Naive thymus-derived CD8-positive, alpha-beta T cell (primary cell): Measurements from ENCODE around the gene DOCK8. TPM values are rescaled to one million over a fixed set of nuclear protein-coding genes. Genes with fewer than 3 reads are reported as not detected.

Experiments
- ATAC-seq, 2 donors: fragments of 150-1000 bp; cut with Tn5 transposase in 1 of 2; sonication (Bioruptor Pico), chemical (Tn5 transposase) in 1 of 2; 1 replicate in 1 of 2; 2 replicates in 1 of 2; pipeline ENCODE4 v1.10.0; 2021; ENCODE audit warnings: mild to moderate bottlenecking in 2 of 2, moderate library complexity in 2 of 2
- POLR2A ChIA-PET: fragments of 350-600 bp; sonication (Branson Sonifier 250); formaldehyde crosslinking; loops from one replicate; lab custom pipeline; 2021; ENCODE audit warnings: antibody characterized with exemption; lab: Charles Lee
- DNase-seq, 10 donors: peaks; one replicate each; pipeline versions ENCODE4 v3.0.0 to v3.0.0-alpha.2; 2020 to 2022
- H3K27ac Mint-ChIP-seq, 10 donors: one replicate each; pipeline ENCODE4 v1.8.0; 2020 to 2022; ENCODE audit warnings: mild to moderate bottlenecking in 10 of 10, mixed read lengths in 10 of 10, moderate library complexity in 4 of 10, inconsistent platforms in 1 of 10
- H3K27me3 Mint-ChIP-seq, 5 donors: one replicate each; pipeline ENCODE4 v1.8.0; 2021 to 2022; ENCODE audit warnings: mixed read lengths in 5 of 5
- H3K36me3 Mint-ChIP-seq, 3 donors: one replicate each; pipeline ENCODE4 v1.8.0; 2020 to 2022; ENCODE audit warnings: mixed read lengths in 3 of 3, mild to moderate bottlenecking in 2 of 3, inconsistent platforms in 1 of 3
- H3K4me1 Mint-ChIP-seq, 4 donors: one replicate each; pipeline ENCODE4 v1.8.0; 2021 to 2022; ENCODE audit warnings: mixed read lengths in 4 of 4
- H3K4me3 Mint-ChIP-seq, 10 donors: one replicate each; pipeline ENCODE4 v1.8.0; 2020 to 2022; ENCODE audit warnings: mild to moderate bottlenecking in 10 of 10, mixed read lengths in 10 of 10, moderate library complexity in 6 of 10, inconsistent platforms in 1 of 10
- H3K9me3 Mint-ChIP-seq, 9 donors: one replicate each; pipeline ENCODE4 v1.8.0; 2020 to 2022; ENCODE audit warnings: mixed read lengths in 9 of 9, mild to moderate bottlenecking in 3 of 9, inconsistent platforms in 1 of 9, moderate library complexity in 1 of 9
- polyA plus RNA-seq, 3 donors: library from polyadenylated mRNA; unstranded; fragments of 300-500 nt; fragmentation: Illumina TruSeq; gene quantifications; one replicate each; pipeline ENCODE4 v1.2.3, GENCODE V29; 2021
- total RNA-seq, 8 experiments: library from RNA in 2 of 8; stranded (reverse) in 2 of 8; gene quantifications; one replicate each; pipeline ENCODE4 v1.2.3 and lab custom pipeline; 2021 to 2026

The DOCK8 gene
- total and polyA plus RNA-seq, 5 experiments from 2014 or later = 41.5 to 224 (median 52.2) TPM

- Mint-ChIP-seq H3K27me3 (no peaks in the 10 kb centered on the region), H3K9me3 (no peaks in the 10 kb centered on the region), H3K4me3 (no peak overlapping the region), H3K27ac (peak overlapping the region in 5 of 10 donors; percentile 8 to 87 (median 66)), H3K36me3 (peaks cover 8 to 94% (median 31%) of the 10 kb centered on the region in 3 donors), H3K4me1 (peaks cover 8 to 22% (median 15%) of the 10 kb centered on the region in 4 donors)
- DNase-seq (no peak), ATAC-seq (no peak)
- POLR2A ChIA-PET = no interaction called here
Measured at GRCh38 chr9:304106-304505, 89.4 kb downstream of the DOCK8 start.

GRCh38 chr9:304519-305185, 90.0 kb downstream of the DOCK8 start:
- POLR2A ChIA-PET = interaction anchor here (1.9 kb wide), 1 partner anchor 27 kb away, joined by 4 read pairs; no protein-coding TSS in a partner anchor
- H3K27me3 Mint-ChIP-seq = no peaks in the 10 kb centered on the region
- H3K27ac Mint-ChIP-seq = peak overlapping the region in 5 of 10 donors; percentile 8 to 87 (median 29)
- no peak overlapping the region for H3K4me3 Mint-ChIP-seq
- peaks cover 7 to 22% (median 15%) of the 10 kb centered on the region in 4 donors for H3K4me1 Mint-ChIP-seq
- peaks cover 8 to 93% (median 31%) of the 10 kb centered on the region in 3 donors for H3K36me3 Mint-ChIP-seq
- DNase-seq (no peak), ATAC-seq (no peak)
- H3K9me3 Mint-ChIP-seq = no peaks in the 10 kb centered on the region

DNA sequence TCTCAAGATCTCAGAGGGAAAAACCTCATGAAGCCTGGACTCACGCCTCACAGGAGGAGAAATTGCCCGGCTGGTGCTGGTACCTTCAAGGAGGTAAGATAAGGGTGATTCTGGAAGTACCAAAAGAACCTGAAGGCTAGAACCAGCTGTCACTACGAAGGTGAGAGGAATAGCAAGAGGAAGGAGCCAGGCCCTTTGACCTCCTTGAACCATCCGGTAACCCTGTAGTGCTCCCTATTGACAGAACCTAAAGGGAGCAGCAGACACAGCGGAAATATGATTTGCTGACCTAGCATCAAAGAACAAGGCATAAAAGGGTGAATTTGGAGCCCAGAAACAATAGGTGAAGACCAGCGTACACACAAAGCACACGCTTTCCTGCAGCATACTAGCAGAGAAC, 92.2 kb downstream of the DOCK8 start:
- peaks cover 0 to 89% (median 24%) of the 10 kb centered on the region in 3 donors for H3K36me3 Mint-ChIP-seq
- no peak overlapping the region for H3K4me3 Mint-ChIP-seq
- peak overlapping the region in 8 of 10 donors; percentile 15 to 82 (median 62) for H3K27ac Mint-ChIP-seq
- POLR2A ChIA-PET = interaction anchor here (0.9 kb wide), 1 partner anchor 12 kb away, joined by 3 read pairs; no protein-coding TSS in a partner anchor
- DNase-seq (peak in 8 of 10 donors; percentile 19 to 56 (median 41)), ATAC-seq (peak; percentile 72 to 86)
- no peaks in the 10 kb centered on the region for H3K9me3 Mint-ChIP-seq
- peaks cover 0 to 9% (median 7%) of the 10 kb centered on the region in 4 donors for H3K4me1 Mint-ChIP-seq
- no peaks in the 10 kb centered on the region for H3K27me3 Mint-ChIP-seq

DNA sequence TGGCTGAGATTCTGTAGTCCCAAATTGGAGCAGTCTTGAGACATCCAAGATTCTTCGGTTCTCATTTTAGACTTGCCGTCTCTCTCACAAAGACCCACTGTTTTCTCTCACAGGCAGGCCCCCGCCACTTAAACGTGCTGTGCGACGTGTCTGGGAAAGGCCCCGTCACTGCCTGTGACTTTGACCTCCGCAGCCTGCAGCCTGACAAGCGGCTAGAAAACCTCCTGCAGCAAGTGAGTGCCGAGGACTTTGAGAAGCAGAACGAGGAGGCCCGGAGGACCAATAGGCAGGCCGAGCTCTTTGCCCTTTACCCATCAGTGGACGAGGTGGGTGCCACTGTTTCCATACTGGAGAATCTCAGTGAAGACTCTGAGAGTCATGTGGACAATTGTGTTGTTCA, 97.2 kb downstream of the DOCK8 start:
- H3K27me3 Mint-ChIP-seq = no peaks in the 10 kb centered on the region
- H3K4me3 Mint-ChIP-seq = no peak overlapping the region
- H3K4me1 Mint-ChIP-seq = peaks cover 0 to 5% (median 2%) of the 10 kb centered on the region in 4 donors
- H3K9me3 Mint-ChIP-seq = no peaks in the 10 kb centered on the region
- peaks cover 5 to 88% (median 6%) of the 10 kb centered on the region in 3 donors for H3K36me3 Mint-ChIP-seq
- ATAC-seq = no peak
- no peak for DNase-seq
- peak overlapping the region in 2 of 10 donors; percentile 19 to 32 for H3K27ac Mint-ChIP-seq
- POLR2A ChIA-PET = no interaction called here

DNA sequence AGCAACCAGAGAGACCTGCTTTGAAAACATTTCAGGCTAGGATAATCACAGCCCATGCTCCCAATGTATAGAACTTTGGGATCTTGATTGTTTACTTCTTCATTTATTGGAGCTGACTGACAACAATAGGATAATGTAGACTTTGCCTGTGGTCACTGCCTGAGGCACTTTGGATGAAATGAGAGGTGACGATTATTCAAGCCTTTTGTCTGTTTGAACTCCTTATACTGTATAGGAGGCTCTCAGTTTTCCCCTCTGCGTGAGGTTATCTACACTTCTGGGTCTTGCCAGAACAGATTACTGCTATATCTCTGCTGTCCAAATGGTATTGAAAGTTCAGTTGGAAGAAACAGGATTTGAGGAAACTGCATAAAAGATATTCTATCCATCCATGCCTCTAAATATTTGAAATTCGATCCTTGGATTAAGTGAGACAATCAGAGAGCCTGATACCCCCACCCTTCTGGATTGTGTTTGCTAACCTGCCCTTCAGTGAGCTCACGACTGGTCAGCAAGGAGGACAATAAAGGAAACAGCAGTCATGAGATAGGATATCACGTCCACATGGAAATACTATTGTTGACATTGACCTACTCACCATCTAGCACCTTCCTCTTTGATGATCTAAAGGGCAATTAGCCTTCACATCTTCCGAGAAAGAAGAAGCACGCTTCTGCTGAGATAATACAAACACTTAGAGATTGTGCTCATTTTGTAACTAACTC, 98.1 kb downstream of the DOCK8 start:
- H3K36me3 Mint-ChIP-seq = peaks cover 5 to 88% (median 12%) of the 10 kb centered on the region in 3 donors
- no peaks in the 10 kb centered on the region for H3K9me3 Mint-ChIP-seq
- H3K27ac Mint-ChIP-seq = peak overlapping the region in 1 of 10 donors; percentile 75
- H3K4me1 Mint-ChIP-seq = peaks cover 0 to 3% (median 1%) of the 10 kb centered on the region in 4 donors
- no peak for DNase-seq
- H3K4me3 Mint-ChIP-seq = no peak overlapping the region
- H3K27me3 Mint-ChIP-seq = no peaks in the 10 kb centered on the region
- POLR2A ChIA-PET = no interaction called here
- no peak for ATAC-seq

- Mint-ChIP-seq H3K36me3 (peaks cover 5 to 83% (median 10%) of the 10 kb centered on the region in 3 donors), H3K9me3 (no peaks in the 10 kb centered on the region), H3K4me1 (peaks cover 0 to 3% (median under 1%) of the 10 kb centered on the region in 4 donors), H3K27me3 (no peaks in the 10 kb centered on the region), H3K4me3 (no peak overlapping the region), H3K27ac (peak overlapping the region in 2 of 10 donors; percentile 7 to 52)
- no peak for DNase-seq
- no peak for ATAC-seq
- POLR2A ChIA-PET = interaction anchor here (0.5 kb wide), 1 partner anchor 32 kb away, joined by 3 read pairs; no protein-coding TSS in a partner anchor
Measured at GRCh38 chr9:316382-316965, 101.8 kb downstream of the DOCK8 start.

DNA sequence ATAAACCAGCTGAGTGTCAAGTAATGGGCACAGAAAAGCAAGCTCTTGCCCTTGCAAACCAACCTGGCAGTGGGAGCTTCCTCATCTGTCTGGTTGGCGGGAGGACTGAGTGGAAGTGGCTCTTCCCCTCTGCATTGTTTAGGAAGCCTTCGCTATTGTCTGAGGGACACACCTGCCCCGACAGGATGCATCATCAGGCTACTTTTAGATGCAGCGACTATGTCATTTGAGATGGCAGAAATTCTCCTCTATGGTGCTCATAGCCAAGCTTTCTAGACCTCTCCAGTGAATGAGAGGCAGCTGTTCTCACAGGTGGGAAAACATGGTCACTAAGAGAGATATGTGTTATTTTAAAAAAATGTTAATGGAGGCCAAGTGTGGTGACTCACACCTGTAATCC, 104.0 kb downstream of the DOCK8 start:
- ATAC-seq (no peak), DNase-seq (no peak)
- POLR2A ChIA-PET = interaction anchor here (1.3 kb wide), 1 partner anchor 16 kb away, joined by 3 read pairs; no protein-coding TSS in a partner anchor
- H3K4me1 Mint-ChIP-seq = peaks cover 0 to 1% (median 0%) of the 10 kb centered on the region in 4 donors
- H3K4me3 Mint-ChIP-seq = no peak overlapping the region
- no peaks in the 10 kb centered on the region for H3K9me3 Mint-ChIP-seq
- no peak overlapping the region for H3K27ac Mint-ChIP-seq
- H3K36me3 Mint-ChIP-seq = peaks cover 5 to 68% (median 10%) of the 10 kb centered on the region in 3 donors
- H3K27me3 Mint-ChIP-seq = no peaks in the 10 kb centered on the region

- Mint-ChIP-seq H3K27ac (peak overlapping the region in 6 of 10 donors; percentile 3 to 75 (median 31)), H3K9me3 (no peaks in the 10 kb centered on the region), H3K4me1 (peaks cover 0 to 16% (median 4%) of the 10 kb centered on the region in 4 donors), H3K36me3 (peaks cover 6 to 63% (median 21%) of the 10 kb centered on the region in 3 donors), H3K4me3 (no peak overlapping the region), H3K27me3 (no peaks in the 10 kb centered on the region)
- no peak for ATAC-seq
- DNase-seq = no peak
- POLR2A ChIA-PET = no interaction called here
Measured at GRCh38 chr9:324971-325370, 110.3 kb downstream of the DOCK8 start.

DNA sequence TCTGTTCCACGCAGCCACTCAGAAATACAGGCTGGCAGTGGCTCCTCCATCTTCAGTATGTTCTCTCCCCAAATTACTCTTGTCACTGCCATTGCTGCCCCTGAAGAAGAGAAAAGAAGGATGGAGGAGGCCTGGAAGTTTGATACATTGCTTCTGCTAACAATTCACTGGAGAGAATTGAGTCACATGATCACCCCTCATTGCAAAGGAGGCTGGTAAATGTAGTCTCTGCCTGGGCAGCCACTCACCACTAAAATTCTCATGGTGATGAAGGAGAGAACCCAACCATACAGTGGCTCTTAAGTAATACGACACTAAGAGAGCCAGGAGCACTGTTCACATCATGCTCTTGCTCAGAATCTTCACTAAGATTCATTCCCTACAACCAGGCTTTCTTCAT, 112.0 kb downstream of the DOCK8 start:
- peaks cover 6 to 80% (median 30%) of the 10 kb centered on the region in 3 donors for H3K36me3 Mint-ChIP-seq
- no peaks in the 10 kb centered on the region for H3K9me3 Mint-ChIP-seq
- H3K4me1 Mint-ChIP-seq = peaks cover 0 to 28% (median 10%) of the 10 kb centered on the region in 4 donors
- POLR2A ChIA-PET = no interaction called here
- peak overlapping the region in 6 of 10 donors; percentile 42 to 78 (median 64) for H3K27ac Mint-ChIP-seq
- H3K27me3 Mint-ChIP-seq = no peaks in the 10 kb centered on the region
- DNase-seq (no peak), ATAC-seq (no peak)
- H3K4me3 Mint-ChIP-seq = no peak overlapping the region

DNA sequence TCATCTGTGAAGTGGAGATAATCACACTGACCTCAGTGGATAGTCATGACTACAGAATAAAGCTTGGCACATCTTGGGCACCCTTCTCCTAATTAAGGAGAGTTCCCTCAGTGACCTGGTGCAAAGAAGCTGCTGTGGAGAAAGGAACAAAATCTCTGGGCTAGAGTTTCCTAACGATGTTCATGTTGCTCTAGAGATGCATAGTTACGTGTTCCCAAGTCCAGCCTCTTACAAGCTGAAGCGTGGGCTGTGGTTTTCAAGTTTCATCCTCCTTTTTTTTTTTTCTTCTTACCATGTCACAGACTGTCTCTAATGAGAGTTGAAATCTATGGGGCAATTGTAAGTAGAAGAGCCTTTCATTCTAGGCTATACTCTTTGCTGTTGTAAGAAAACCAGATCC, 113.8 kb downstream of the DOCK8 start:
- Mint-ChIP-seq H3K27ac (peak overlapping the region in 4 of 10 donors; percentile 6 to 69 (median 46)), H3K36me3 (peaks cover 6 to 89% (median 36%) of the 10 kb centered on the region in 3 donors), H3K4me1 (peaks cover 0 to 28% (median 10%) of the 10 kb centered on the region in 4 donors), H3K4me3 (no peak overlapping the region), H3K27me3 (no peaks in the 10 kb centered on the region), H3K9me3 (no peaks in the 10 kb centered on the region)
- DNase-seq = no peak
- POLR2A ChIA-PET = no interaction called here
- ATAC-seq = no peak

GRCh38 chr9:331197-331596, 116.5 kb downstream of the DOCK8 start:
- Mint-ChIP-seq H3K4me1 (peaks cover 11 to 49% (median 26%) of the 10 kb centered on the region in 4 donors), H3K36me3 (peaks cover 15 to 95% (median 50%) of the 10 kb centered on the region in 3 donors), H3K27me3 (no peaks in the 10 kb centered on the region), H3K9me3 (no peaks in the 10 kb centered on the region), H3K27ac (peak overlapping the region in 2 of 10 donors; percentile 3 to 61), H3K4me3 (no peak overlapping the region)
- POLR2A ChIA-PET = no interaction called here
- ATAC-seq (no peak), DNase-seq (no peak)

DNA sequence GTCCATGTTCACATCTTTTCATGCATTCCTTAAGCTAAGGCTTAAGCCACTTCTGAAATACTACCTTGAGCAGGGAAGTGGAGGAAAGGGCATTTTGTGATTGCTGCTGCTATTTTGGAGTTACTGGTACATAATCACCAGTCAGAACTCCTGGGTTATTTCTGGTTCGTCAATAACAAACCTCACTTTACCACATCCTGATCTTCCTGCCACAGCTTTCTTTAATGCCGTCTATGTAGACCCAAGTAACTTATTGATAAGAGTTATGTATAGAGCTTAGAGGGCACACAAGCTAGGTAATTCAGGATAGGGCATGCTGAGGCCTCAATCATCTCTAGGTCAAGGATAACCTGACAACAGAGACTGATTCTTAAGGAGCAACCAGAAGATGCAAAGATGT, 120.7 kb downstream of the DOCK8 start:
- H3K27me3 Mint-ChIP-seq = no peaks in the 10 kb centered on the region
- DNase-seq (peak in 2 of 10 donors; percentile 36 to 45), ATAC-seq (peak; percentile 66 to 85)
- peaks cover 10 to 38% (median 22%) of the 10 kb centered on the region in 4 donors for H3K4me1 Mint-ChIP-seq
- H3K4me3 Mint-ChIP-seq = peak overlapping the region in 6 of 10 donors; percentile 14 to 58 (median 42)
- POLR2A ChIA-PET = interaction anchor here (1.1 kb wide), 1 partner anchor 16 kb away, joined by 3 read pairs; no protein-coding TSS in a partner anchor
- peaks cover 14 to 96% (median 61%) of the 10 kb centered on the region in 3 donors for H3K36me3 Mint-ChIP-seq
- peak overlapping the region; percentile 15 to 93 (median 81) for H3K27ac Mint-ChIP-seq
- no peaks in the 10 kb centered on the region for H3K9me3 Mint-ChIP-seq
